NCI-H2171 (cell line): ENCODE measurements around the gene RNF41.
"Not testable (repeated sequence)": the region's sequence is repeated elsewhere in the genome, so short reads cannot be mapped to it uniquely, and the experiment has no call there.

Source experiments
- DNase-seq: peaks from one replicate; lab custom pipeline; 2025; lab: John Stamatoyannopoulos, UW

RNF41 gene

GRCh38 chr12:56208006-56208405 is 13.7 kb downstream of the RNF41 start:
- peak; percentile 25 for DNase-seq

- no peak for DNase-seq
These were observed 15.1 kb downstream of the RNF41 start for GRCh38 chr12:56206452-56207166.

DNA sequence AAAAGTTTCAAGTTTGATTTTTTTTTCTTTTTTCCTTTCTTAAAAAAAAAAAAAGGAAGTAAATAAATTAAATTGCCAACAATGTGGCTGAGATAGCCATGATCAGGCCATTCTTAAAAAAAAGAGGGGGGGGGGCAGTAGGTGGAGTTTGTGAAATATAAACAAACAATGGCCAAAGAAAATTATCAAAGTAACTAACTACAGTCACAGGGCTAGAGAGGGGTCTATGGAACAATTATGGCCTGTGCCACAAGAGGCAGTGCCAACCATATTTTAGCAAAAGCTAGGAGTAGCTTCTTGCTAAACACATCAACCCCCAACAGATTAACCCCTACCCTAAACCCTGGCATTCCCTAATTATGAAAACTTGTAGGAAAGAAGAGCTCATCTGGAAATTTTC is 16.3 kb downstream of the RNF41 start:
- no peak for DNase-seq

- no peak for DNase-seq
These were observed 17.4 kb downstream of the RNF41 start for GRCh38 chr12:56204275-56204674.

- no peak for DNase-seq
These were observed 18.9 kb downstream of the RNF41 start for GRCh38 chr12:56202838-56203237.

- DNase-seq: no peak
These were observed 19.4 kb downstream of the RNF41 start for GRCh38 chr12:56202366-56202765.

- no peak for DNase-seq
These were observed 22.9 kb downstream of the RNF41 start for GRCh38 chr12:56198836-56199235.

GRCh38 chr12:56197921-56198635 is 23.6 kb downstream of the RNF41 start:
- no peak for DNase-seq

- DNase-seq: not testable (repeated sequence)
These were observed 24.7 kb downstream of the RNF41 start for GRCh38 chr12:56196818-56197550.

DNA sequence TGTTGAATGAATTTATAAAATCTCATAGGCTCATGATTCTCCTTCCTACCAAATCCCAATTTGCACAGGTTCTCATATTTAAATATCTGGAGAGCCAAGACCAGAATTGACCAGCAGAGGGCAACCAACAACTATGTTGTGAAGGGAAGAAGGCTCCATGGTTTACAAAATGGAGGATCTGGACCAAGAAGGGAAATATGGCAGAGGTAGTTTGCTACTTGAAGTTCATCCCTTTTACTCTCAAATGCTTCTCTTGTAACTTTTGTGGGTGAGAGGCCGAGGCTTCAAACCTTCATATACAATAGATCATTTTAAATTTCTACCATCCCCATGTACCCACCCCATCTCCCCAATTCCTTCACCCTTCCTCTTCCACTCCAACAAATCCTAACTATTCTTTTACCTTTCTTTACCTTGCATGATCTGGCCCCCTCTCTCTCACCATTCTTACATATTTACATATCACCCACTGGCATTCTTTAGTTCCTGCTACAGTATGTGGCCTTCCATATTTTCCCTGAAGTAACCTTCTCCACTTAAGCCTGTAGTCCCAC is 28.6 kb downstream of the RNF41 start:
- DNase-seq: peak; percentile 81

DNA sequence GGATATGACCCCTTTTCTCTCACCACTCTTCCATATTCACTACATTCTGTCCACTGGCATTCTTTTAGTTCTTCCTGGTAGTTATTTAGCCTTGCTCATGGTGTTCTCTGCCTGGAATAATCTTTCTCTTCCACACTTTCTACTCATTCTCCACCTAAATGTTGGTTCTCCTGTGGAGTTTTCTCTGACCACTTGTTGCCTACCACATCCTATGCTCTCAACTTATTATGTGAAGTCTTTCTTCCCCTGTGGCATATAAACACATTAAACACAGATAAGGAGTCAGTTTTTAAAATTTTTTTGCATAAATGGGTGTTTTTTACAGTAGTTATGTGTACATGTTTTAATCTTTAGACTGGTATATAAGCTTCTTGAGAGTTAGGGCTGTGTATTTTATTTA is 29.1 kb downstream of the RNF41 start:
- no peak for DNase-seq

GRCh38 chr12:56190695-56191155 is 31.0 kb downstream of the RNF41 start:
- DNase-seq: no peak

- peak; percentile 80 for DNase-seq
These were observed 31.6 kb downstream of the RNF41 start for GRCh38 chr12:56189918-56190694.

DNA sequence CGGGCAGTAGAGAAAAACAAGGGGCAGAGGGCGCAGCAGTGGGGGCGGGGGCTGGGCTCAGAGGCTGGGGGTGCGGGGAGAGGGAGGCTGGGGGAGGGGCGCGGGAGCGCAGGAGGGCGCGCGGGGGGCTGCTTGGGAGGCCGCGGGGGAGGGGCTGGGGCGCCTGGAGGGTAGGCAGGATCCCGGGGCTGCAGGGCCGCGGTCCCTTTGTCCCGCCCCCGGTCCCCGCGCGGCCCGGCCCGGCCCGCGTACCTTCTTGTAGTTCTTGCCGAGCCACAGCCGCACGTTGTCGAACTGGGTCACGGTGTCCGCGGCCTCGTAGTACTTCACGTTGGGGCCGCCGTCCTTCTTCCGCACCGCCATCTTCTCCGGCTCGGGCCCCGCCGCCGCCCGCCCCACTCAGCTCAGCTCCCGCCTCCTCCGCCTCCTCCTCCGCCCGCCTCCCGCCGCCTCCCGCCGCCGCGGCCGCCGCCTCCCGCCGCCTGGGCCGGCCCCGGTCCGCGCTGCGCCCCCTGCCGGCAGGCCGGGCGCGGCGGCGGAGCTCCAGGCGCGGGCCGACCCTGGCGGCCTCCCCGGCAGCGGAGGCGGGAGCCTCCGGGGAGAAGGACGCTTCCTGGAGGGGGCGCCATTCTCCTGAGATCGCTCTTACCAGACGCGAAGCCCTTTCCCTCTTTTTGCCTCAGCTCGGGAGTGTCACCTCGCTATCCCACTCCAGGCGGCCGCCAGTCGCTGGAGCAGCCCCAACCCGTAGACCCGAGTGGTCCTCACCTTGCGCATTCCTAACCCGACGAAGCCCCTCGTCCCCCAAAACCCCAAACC is 32.4 kb downstream of the RNF41 start, which contains the start of gene SMARCC2:
Gene SMARCC2 (minus strand): TSS at position 385 of the 819 bp plus-strand sequence. CDS start 22 bp downstream, at position 363.
- peak; percentile 83 for DNase-seq

- DNase-seq: peak; percentile 37
These were observed 33.0 kb downstream of the RNF41 start for GRCh38 chr12:56188778-56189098.

GRCh38 chr12:56188131-56188777 is 33.5 kb downstream of the RNF41 start:
- no peak for DNase-seq

DNA sequence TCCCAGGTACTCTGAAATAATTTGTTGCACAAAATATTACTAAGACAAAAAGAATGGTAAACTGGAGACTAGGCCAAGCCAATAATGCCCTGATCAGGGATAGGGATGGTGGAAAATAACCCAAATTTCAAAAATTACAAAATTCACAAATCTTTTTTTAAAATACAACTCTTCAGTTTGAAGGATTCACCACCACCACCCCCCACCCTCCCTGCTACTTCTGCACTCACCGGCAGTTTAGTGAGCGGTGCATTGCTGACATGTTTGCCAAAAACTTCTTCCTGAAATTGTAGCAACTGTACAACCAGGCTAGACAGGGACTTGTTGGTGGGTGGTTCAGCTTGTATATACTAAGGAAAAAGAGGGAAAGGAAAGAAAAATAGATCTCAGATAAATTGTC is 34.8 kb downstream of the RNF41 start:
- DNase-seq: no peak

GRCh38 chr12:56178347-56178746 is 43.4 kb downstream of the RNF41 start:
- no peak for DNase-seq

DNA sequence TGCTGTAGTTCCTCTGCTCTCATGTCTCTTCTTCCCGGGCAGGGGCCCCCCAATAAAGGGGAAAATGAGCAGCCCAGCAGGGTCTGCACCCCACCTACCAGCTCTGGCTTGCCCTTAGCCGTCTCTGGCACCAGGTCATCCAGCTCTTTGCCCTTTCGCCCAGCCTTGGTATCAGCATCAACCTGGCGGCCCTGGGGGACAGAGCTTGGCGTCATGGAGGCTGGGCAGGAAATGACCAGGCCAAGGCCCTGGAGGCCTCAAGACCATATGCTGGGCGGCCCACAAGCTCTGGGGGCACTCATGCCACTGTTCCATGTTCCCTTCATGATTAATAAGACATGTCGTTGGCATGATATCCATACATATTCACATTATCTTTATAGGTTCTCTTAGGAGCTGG is 48.9 kb downstream of the RNF41 start:
- DNase-seq: no peak

DNA sequence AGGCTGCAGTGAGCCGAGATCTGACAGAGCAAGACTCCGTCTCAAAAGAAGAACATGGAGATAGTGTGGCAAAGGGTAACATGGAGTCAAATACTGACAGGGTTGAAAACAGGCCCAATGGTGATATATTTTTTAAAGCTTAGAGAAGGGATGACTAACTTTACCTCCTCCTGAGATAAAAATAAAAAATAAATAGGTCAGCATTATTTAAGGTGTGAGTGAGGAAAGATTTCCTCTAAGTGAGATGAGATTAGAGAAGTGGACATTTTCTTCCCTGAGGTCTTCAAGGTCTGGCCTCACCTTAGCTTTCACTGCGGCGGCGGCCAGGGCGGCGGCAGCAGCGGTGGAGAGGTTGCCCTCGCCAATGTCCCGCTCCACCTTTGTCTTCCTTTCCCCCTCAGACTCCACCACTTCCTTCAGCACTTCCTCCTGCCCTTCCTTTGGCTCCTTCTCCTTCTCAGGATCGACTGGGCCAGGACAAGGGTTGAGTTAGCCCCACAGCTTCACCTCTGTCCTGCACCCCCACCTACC is 52.4 kb downstream of the RNF41 start:
- DNase-seq: no peak
